Caco-2 (cell line): ENCODE data around the gene TRAK1. TPM values are rescaled to one million over a fixed set of nuclear protein-coding genes. Genes with fewer than 3 reads are reported as not detected.
A peak's percentile ranks its signal among the peaks of the same experiment; 100 is the strongest.

Experiments used
- BruUV-seq: library from RNA; stranded (reverse); fragments of 400-500 nt; replicated peaks from 2 replicates; lab custom pipeline; 2021; lab: Mats Ljungman, UMichigan
- CTCF ChIA-PET: fragments of 300-600 bp; sonication (Branson Sonifier 250); formaldehyde crosslinking; loops from one replicate; lab custom pipeline; 2022; ENCODE audit warnings: antibody characterized with exemption; lab: Charles Lee
- POLR2A ChIA-PET: fragments of 300-600 bp; sonication (Branson Sonifier 250); formaldehyde crosslinking; loops from one replicate; lab custom pipeline; 2022; ENCODE audit warnings: antibody characterized with exemption; lab: Charles Lee
- DNase-seq, 2 experiments: peaks; one replicate each; pipeline versions ENCODE4 v3.0.0 to v3.0.0-alpha.2; 2020 to 2022
- H3K27me3 ChIP-seq: replicated peaks from 2 replicates; pipeline ENCODE4 v1.6.0; 2011; ENCODE audit warnings: low read length; ENCODE audit not compliant: control insufficient read depth, insufficient read depth
- H3K36me3 ChIP-seq: 2 replicates; pipeline ENCODE4 v1.5.1; 2011; ENCODE audit warnings: low read length; ENCODE audit not compliant: control insufficient read depth, insufficient read depth
- H3K4me1 ChIP-seq: fragments of 250-450 bp; sonication (Bioruptor Pico); 2 replicates; pipeline ENCODE4 v1.5.1; 2020; ENCODE audit warnings: mild to moderate bottlenecking
- H3K4me3 ChIP-seq: 2 replicates; pipeline ENCODE4 v1.5.1; 2011; ENCODE audit warnings: low read depth, mild to moderate bottlenecking, control low read depth, low read length
- H3K9me3 ChIP-seq: fragments of 250-450 bp; sonication (Bioruptor Pico); 2 replicates; pipeline ENCODE4 v1.5.1; 2020; ENCODE audit warnings: mild to moderate bottlenecking, moderate library complexity
- H3K27ac Mint-ChIP-seq: one replicate; pipeline ENCODE4 v1.8.0; 2022; ENCODE audit warnings: mixed read lengths; ENCODE audit not compliant: unreplicated experiment
- H3K27me3 Mint-ChIP-seq: one replicate; pipeline ENCODE4 v1.8.0; 2022; ENCODE audit warnings: mixed read lengths; ENCODE audit not compliant: insufficient read depth, unreplicated experiment
- H3K36me3 Mint-ChIP-seq: one replicate; pipeline ENCODE4 v1.8.0; 2022; ENCODE audit warnings: mild to moderate bottlenecking, mixed read lengths; ENCODE audit not compliant: insufficient read depth, unreplicated experiment
- H3K4me1 Mint-ChIP-seq: one replicate; pipeline ENCODE4 v1.8.0; 2022; ENCODE audit warnings: low read depth, mixed read lengths; ENCODE audit not compliant: unreplicated experiment
- H3K4me3 Mint-ChIP-seq: one replicate; pipeline ENCODE4 v1.8.0; 2022; ENCODE audit warnings: mild to moderate bottlenecking, moderate library complexity, mixed read lengths; ENCODE audit not compliant: unreplicated experiment
- H3K9me3 Mint-ChIP-seq: one replicate; pipeline ENCODE4 v1.8.0; 2022; ENCODE audit warnings: mixed read lengths; ENCODE audit not compliant: unreplicated experiment
- intact Hi-C: fragments of 100-400 bp; cut with micrococcal nuclease; formaldehyde crosslinking; loops from one replicate; pipeline ENCODE4 v1.10.0; 2022; ENCODE audit not compliant: unreplicated experiment
- total RNA-seq: library from RNA; stranded (reverse); gene quantifications from 2 replicates; pipeline ENCODE4 v1.2.3, GENCODE V29; 2022
- TF ChIP-seq, protein P1 (sequence below), 2 experiments: fragments of 200-600 bp in 1 of 2; IDR thresholded peaks; 1 replicate in 1 of 2; 2 replicates in 1 of 2; pipeline versions ENCODE4 v1.5.1 to v1.8.0; 2011 to 2022; ENCODE audit warnings: antibody characterized with exemption in 1 of 2, control low read depth in 1 of 2, inconsistent platforms in 1 of 2, low read depth in 1 of 2, low read length in 1 of 2, mild to moderate bottlenecking in 1 of 2, moderate library complexity in 1 of 2; ENCODE audit not compliant: insufficient read depth in 1 of 2, severe bottlenecking in 1 of 2, unreplicated experiment in 1 of 2

Gene TRAK1
- total RNA-seq, 1 experiment from 2014 or later = 33.3 TPM

DNA sequence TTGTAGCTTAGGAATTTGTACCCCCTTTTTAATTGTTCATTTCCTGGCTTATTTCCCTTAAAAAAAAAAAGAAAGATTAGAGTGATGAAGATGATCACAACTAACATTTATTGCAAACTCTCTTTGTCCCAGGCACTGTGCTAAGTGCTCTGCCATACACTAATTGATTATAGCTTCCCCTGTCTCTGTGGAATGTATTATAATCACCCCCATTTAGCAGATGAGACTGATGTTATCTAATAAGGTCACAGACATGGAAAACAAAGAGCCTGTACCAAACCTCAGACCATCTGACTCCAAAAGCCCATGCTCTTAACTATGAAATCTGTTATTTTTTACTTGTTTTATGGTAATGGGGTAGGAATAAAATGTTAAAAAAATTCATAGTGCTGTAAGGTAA, 53.1 kb downstream of the TRAK1 start:
- Histone ChIP-seq H3K9me3 (no peaks in the 10 kb centered on the region), H3K4me1 (peaks cover 10% of the 10 kb centered on the region), H3K36me3 (no peaks in the 10 kb centered on the region), H3K27me3 (no peaks in the 10 kb centered on the region), H3K4me3 (no peak overlapping the region)
- Mint-ChIP-seq H3K9me3 (no peaks in the 10 kb centered on the region), H3K4me3 (no peak overlapping the region), H3K27ac (no peak overlapping the region), H3K36me3 (no peaks in the 10 kb centered on the region), H3K4me1 (peaks cover 11% of the 10 kb centered on the region), H3K27me3 (no peaks in the 10 kb centered on the region)
- CTCF ChIA-PET = interaction anchor here (1.0 kb wide), 1 partner anchor 83 kb away, joined by 3 read pairs; no protein-coding TSS in a partner anchor
- intact Hi-C loops = no loop called here
- DNase-seq = no peak
- no TSS peak for BruUV-seq
- POLR2A ChIA-PET = no interaction called here
- TF ChIP-seq, protein P1, sequence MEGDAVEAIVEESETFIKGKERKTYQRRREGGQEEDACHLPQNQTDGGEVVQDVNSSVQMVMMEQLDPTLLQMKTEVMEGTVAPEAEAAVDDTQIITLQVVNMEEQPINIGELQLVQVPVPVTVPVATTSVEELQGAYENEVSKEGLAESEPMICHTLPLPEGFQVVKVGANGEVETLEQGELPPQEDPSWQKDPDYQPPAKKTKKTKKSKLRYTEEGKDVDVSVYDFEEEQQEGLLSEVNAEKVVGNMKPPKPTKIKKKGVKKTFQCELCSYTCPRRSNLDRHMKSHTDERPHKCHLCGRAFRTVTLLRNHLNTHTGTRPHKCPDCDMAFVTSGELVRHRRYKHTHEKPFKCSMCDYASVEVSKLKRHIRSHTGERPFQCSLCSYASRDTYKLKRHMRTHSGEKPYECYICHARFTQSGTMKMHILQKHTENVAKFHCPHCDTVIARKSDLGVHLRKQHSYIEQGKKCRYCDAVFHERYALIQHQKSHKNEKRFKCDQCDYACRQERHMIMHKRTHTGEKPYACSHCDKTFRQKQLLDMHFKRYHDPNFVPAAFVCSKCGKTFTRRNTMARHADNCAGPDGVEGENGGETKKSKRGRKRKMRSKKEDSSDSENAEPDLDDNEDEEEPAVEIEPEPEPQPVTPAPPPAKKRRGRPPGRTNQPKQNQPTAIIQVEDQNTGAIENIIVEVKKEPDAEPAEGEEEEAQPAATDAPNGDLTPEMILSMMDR (IDR thresholded peaks at IDR 0.05; ENCODE audit: insufficient read depth in 1 of 2, low read depth in 1 of 2, low read length in 1 of 2, severe bottlenecking in 1 of 2, unreplicated experiment in 1 of 2) = no peak

DNA sequence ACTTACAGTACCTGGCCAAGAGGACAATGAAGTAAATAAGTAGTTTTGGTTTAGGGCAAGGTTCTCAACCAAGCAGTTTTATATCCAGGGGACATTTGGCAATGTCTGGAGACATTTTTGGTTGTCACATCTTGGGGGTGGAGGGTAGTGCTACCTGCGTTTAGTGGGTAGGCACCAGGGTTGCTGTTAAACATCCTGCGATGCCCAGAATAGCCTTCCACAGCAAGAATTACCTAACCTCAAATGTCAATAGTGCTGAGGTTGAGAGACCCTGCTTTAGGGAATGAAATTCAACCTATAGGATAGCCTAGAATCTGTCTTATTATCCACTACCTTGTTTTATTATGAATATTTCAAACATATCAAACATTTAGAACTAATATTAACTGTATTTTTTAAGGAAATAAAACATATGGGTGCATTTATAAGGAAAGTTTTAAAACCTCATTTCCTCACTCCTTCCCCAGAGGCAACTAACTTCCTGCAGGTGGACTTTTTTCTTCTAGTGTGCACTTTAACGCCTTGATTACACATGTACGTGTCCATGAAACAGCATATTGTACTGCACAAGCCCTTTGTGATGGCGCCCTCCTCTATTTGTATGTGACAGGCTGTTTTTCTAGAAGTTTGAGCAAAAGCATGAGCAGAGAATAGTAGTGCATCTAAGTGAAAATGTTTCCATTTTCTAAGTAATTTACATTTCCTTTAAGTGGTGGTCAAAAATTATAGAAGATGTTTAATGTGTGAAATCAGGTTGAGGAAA, 57.1 kb downstream of the TRAK1 start:
- Mint-ChIP-seq H3K27me3 (no peaks in the 10 kb centered on the region), H3K36me3 (peaks cover 7% of the 10 kb centered on the region), H3K4me1 (peaks cover 18% of the 10 kb centered on the region), H3K27ac (peak overlapping the region; percentile 89), H3K4me3 (no peak overlapping the region), H3K9me3 (no peaks in the 10 kb centered on the region)
- ChIA-PET CTCF (no interaction called here), POLR2A (no interaction called here)
- Histone ChIP-seq H3K4me1 (peaks cover 46% of the 10 kb centered on the region), H3K9me3 (no peaks in the 10 kb centered on the region), H3K27me3 (no peaks in the 10 kb centered on the region), H3K4me3 (no peak overlapping the region), H3K36me3 (no peaks in the 10 kb centered on the region; the same call in 1 of the 2 replicates)
- intact Hi-C loops = no loop called here
- no TSS peak for BruUV-seq
- no peak for DNase-seq
- TF ChIP-seq, protein P1 (IDR thresholded peaks at IDR 0.05; ENCODE audit: insufficient read depth in 1 of 2, low read depth in 1 of 2, low read length in 1 of 2, severe bottlenecking in 1 of 2, unreplicated experiment in 1 of 2) = no peak

DNA sequence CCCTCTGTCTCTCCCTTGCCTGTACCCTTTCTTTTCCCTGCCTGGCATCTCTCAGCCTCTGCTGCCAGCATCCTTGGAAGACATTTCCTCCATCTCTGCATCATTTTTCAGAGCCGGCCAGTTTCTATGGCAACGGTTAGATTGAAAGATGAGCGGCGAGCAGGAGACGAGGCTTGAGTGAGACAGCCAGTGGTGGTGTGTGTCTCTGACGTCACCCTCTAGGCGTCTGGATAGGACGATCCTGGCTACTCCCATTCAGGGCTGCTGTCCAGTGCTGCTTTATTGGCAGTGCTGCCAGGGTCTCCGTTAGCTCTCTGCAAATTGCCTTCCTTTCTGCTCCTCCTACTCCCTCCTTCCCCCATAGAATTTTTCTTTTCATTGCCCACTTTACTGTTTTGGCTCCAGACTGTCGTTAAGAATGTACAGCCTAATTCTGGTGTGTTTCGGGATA, 57.9 kb downstream of the TRAK1 start:
- Mint-ChIP-seq H3K36me3 (peaks cover 7% of the 10 kb centered on the region), H3K4me1 (peaks cover 18% of the 10 kb centered on the region), H3K9me3 (no peaks in the 10 kb centered on the region), H3K27ac (peak overlapping the region; percentile 89), H3K4me3 (peak overlapping the region; percentile 51), H3K27me3 (no peaks in the 10 kb centered on the region)
- DNase-seq = peak; percentile 61 to 65
- TF ChIP-seq, protein P1 (IDR thresholded peaks at IDR 0.05; ENCODE audit: insufficient read depth in 1 of 2, low read depth in 1 of 2, low read length in 1 of 2, severe bottlenecking in 1 of 2, unreplicated experiment in 1 of 2) = no peak
- intact Hi-C loops = no loop called here
- Histone ChIP-seq H3K36me3 (no peaks in the 10 kb centered on the region; the same call in 1 of the 2 replicates), H3K9me3 (no peaks in the 10 kb centered on the region), H3K4me3 (no peak overlapping the region), H3K4me1 (peaks cover 46% of the 10 kb centered on the region), H3K27me3 (no peaks in the 10 kb centered on the region)
- CTCF ChIA-PET = interaction anchor here (1.0 to 1.6 kb wide), 2 partner anchors 32 to 42 kb away, joined by 6 read pairs; no protein-coding TSS in a partner anchor
- no TSS peak for BruUV-seq
- POLR2A ChIA-PET = interaction anchor here (0.9 kb wide), 1 partner anchor 10 kb away, joined by 7 read pairs; no protein-coding TSS in a partner anchor
